ENCODE data around the gene DAPK2.

The DAPK2 gene

GRCh38 chr15:63939531-63940130 is 106.7 kb downstream of the DAPK2 start:
- peak in 1 of 2 donors; percentile 41 for DNase-seq

- no peak for DNase-seq
Observed at GRCh38 chr15:63938486-63939061, 107.7 kb downstream of the DAPK2 start.

GRCh38 chr15:63933522-63933921 is 112.8 kb downstream of the DAPK2 start:
- DNase-seq = no peak

- DNase-seq = no peak
Observed at GRCh38 chr15:63931556-63931955, 114.7 kb downstream of the DAPK2 start.

- no peak for DNase-seq
Observed at GRCh38 chr15:63930034-63930433, 116.3 kb downstream of the DAPK2 start.

- no peak for DNase-seq
Observed at GRCh38 chr15:63928185-63928842, 118.0 kb downstream of the DAPK2 start.

GRCh38 chr15:63923993-63924950 is 122.0 kb downstream of the DAPK2 start:
- no peak for DNase-seq

GRCh38 chr15:63922916-63923315 is 123.4 kb downstream of the DAPK2 start:
- DNase-seq = no peak

- DNase-seq = no peak
Observed at GRCh38 chr15:63922261-63922904, 123.9 kb downstream of the DAPK2 start.

GRCh38 chr15:63920504-63921175 is 125.6 kb downstream of the DAPK2 start:
- DNase-seq = no peak

GRCh38 chr15:63918901-63919348 is 127.4 kb downstream of the DAPK2 start:
- no peak for DNase-seq

GRCh38 chr15:63918317-63918672 is 128.0 kb downstream of the DAPK2 start:
- DNase-seq = no peak

- no peak for DNase-seq
Observed at GRCh38 chr15:63917588-63918316, 128.5 kb downstream of the DAPK2 start.

- DNase-seq = no peak
Observed at GRCh38 chr15:63915873-63916771, 130.2 kb downstream of the DAPK2 start.

GRCh38 chr15:63915209-63915872 is 130.9 kb downstream of the DAPK2 start:
- DNase-seq = no peak

- DNase-seq = no peak
Observed at GRCh38 chr15:63913786-63914315, 132.4 kb downstream of the DAPK2 start.

GRCh38 chr15:63913336-63913735 is 132.9 kb downstream of the DAPK2 start:
- no peak for DNase-seq

- DNase-seq = no peak
Observed at GRCh38 chr15:63912061-63912615, 134.1 kb downstream of the DAPK2 start.

GRCh38 chr15:63911160-63911559 is 135.1 kb downstream of the DAPK2 start:
- DNase-seq = no peak
